ENCODE results near the gene SSX1. TPM values are rescaled to one million over a fixed set of nuclear protein-coding genes. Genes with fewer than 3 reads are reported as not detected.
"Not testable (repeated sequence)": the region's sequence is repeated elsewhere in the genome, so short reads cannot be mapped to it uniquely, and the experiment has no call there.

Gene SSX1
- not detected for polyA plus RNA-seq (2013, experiment 1 of 4)
- polyA plus RNA-seq (2013, experiment 2 of 4): not detected
- polyA plus RNA-seq (2013, experiment 3 of 4): not detected
- polyA plus RNA-seq (2013, experiment 4 of 4): not detected

- H3K9me3 ChIP-seq (ENCODE audit: control insufficient read depth, low read length); H3K4me3 ChIP-seq (ENCODE audit: insufficient read depth, low read depth, low read length); H3K4me1 ChIP-seq (ENCODE audit: control insufficient read depth, insufficient read depth, low read length); H3K36me3 ChIP-seq (ENCODE audit: control insufficient read depth, insufficient read depth, low read length); H3K27ac ChIP-seq (ENCODE audit: insufficient read depth, low read depth, low read length, poor library complexity, severe bottlenecking); H3K27me3 ChIP-seq (ENCODE audit: control insufficient read depth, insufficient read depth, low read length, poor library complexity, severe bottlenecking): not testable (repeated sequence)
- WGBS, 2 experiments: 96 to 97% methylated on average over 9 to 17 of the region's 20 CpGs
Measured at GRCh38 chrX:48255062-48255796, at the start of gene SSX1. SSX1 (plus strand) TSS chrX:48255392; CDS start chrX:48257242, 1,850 bp downstream.

GRCh38 chrX:48214341-48214740, 40.9 kb upstream of the SSX1 start:
- WGBS, 2 experiments: 88 to 93% methylated on average over 3 to 4 of the region's 4 CpGs
- not testable (repeated sequence) for H3K27me3 ChIP-seq (ENCODE audit: control insufficient read depth, insufficient read depth, low read length, poor library complexity, severe bottlenecking); H3K9me3 ChIP-seq (ENCODE audit: control insufficient read depth, low read length); H3K36me3 ChIP-seq (ENCODE audit: control insufficient read depth, insufficient read depth, low read length); H3K4me1 ChIP-seq (ENCODE audit: control insufficient read depth, insufficient read depth, low read length); H3K27ac ChIP-seq (ENCODE audit: insufficient read depth, low read depth, low read length, poor library complexity, severe bottlenecking); H3K4me3 ChIP-seq (ENCODE audit: insufficient read depth, low read depth, low read length)

- H3K27me3 ChIP-seq (ENCODE audit: control insufficient read depth, insufficient read depth, low read length, poor library complexity, severe bottlenecking); H3K27ac ChIP-seq (ENCODE audit: insufficient read depth, low read depth, low read length, poor library complexity, severe bottlenecking); H3K4me1 ChIP-seq (ENCODE audit: control insufficient read depth, insufficient read depth, low read length); H3K4me3 ChIP-seq (ENCODE audit: insufficient read depth, low read depth, low read length); H3K36me3 ChIP-seq (ENCODE audit: control insufficient read depth, insufficient read depth, low read length); H3K9me3 ChIP-seq (ENCODE audit: control insufficient read depth, low read length): not testable (repeated sequence)
- WGBS, 2 experiments: 91 to 94% methylated on average over 3 of the region's 4 CpGs
Measured at GRCh38 chrX:48224196-48224595, 31.0 kb upstream of the SSX1 start.

- H3K9me3 ChIP-seq (ENCODE audit: control insufficient read depth, low read length); H3K4me1 ChIP-seq (ENCODE audit: control insufficient read depth, insufficient read depth, low read length); H3K4me3 ChIP-seq (ENCODE audit: insufficient read depth, low read depth, low read length); H3K36me3 ChIP-seq (ENCODE audit: control insufficient read depth, insufficient read depth, low read length); H3K27ac ChIP-seq (ENCODE audit: insufficient read depth, low read depth, low read length, poor library complexity, severe bottlenecking); H3K27me3 ChIP-seq (ENCODE audit: control insufficient read depth, insufficient read depth, low read length, poor library complexity, severe bottlenecking): not testable (repeated sequence)
- WGBS, 2 experiments: 81 to 100% methylated on average over 2 to 4 of the region's 6 CpGs
Measured at GRCh38 chrX:48252945-48253344, 2.2 kb upstream of the SSX1 start.

GRCh38 chrX:48274365-48274764, 19.2 kb downstream of the SSX1 start:
- H3K4me3 ChIP-seq (ENCODE audit: insufficient read depth, low read depth, low read length); H3K4me1 ChIP-seq (ENCODE audit: control insufficient read depth, insufficient read depth, low read length); H3K9me3 ChIP-seq (ENCODE audit: control insufficient read depth, low read length): not testable (repeated sequence)

GRCh38 chrX:48278958-48279357, 23.8 kb downstream of the SSX1 start:
- Histone ChIP-seq H3K27ac (ENCODE audit: insufficient read depth, low read depth, low read length, poor library complexity, severe bottlenecking) (no peak overlapping the region), H3K4me3 (ENCODE audit: insufficient read depth, low read depth, low read length) (no peak overlapping the region), H3K27me3 (ENCODE audit: control insufficient read depth, insufficient read depth, low read length, poor library complexity, severe bottlenecking) (no peaks in the 10 kb centered on the region), H3K4me1 (ENCODE audit: control insufficient read depth, insufficient read depth, low read length) (no peaks in the 10 kb centered on the region), H3K9me3 (ENCODE audit: control insufficient read depth, low read length) (no peaks in the 10 kb centered on the region), H3K36me3 (ENCODE audit: control insufficient read depth, insufficient read depth, low read length) (no peaks in the 10 kb centered on the region)
- 94 to 96% methylated on average over 9 of the region's 9 CpGs for WGBS, 2 experiments

More at GRCh38 chrX:48274365-48274764, 19.2 kb downstream of the SSX1 start:
- not testable (repeated sequence) for H3K27ac ChIP-seq (ENCODE audit: insufficient read depth, low read depth, low read length, poor library complexity, severe bottlenecking); H3K27me3 ChIP-seq (ENCODE audit: control insufficient read depth, insufficient read depth, low read length, poor library complexity, severe bottlenecking); H3K36me3 ChIP-seq (ENCODE audit: control insufficient read depth, insufficient read depth, low read length)

GRCh38 chrX:48280729-48281128, 25.5 kb downstream of the SSX1 start:
- H3K9me3 ChIP-seq (ENCODE audit: control insufficient read depth, low read length); H3K4me3 ChIP-seq (ENCODE audit: insufficient read depth, low read depth, low read length); H3K27ac ChIP-seq (ENCODE audit: insufficient read depth, low read depth, low read length, poor library complexity, severe bottlenecking); H3K27me3 ChIP-seq (ENCODE audit: control insufficient read depth, insufficient read depth, low read length, poor library complexity, severe bottlenecking); H3K36me3 ChIP-seq (ENCODE audit: control insufficient read depth, insufficient read depth, low read length); H3K4me1 ChIP-seq (ENCODE audit: control insufficient read depth, insufficient read depth, low read length): not testable (repeated sequence)
- 91 to 95% methylated on average over 3 of the region's 3 CpGs for WGBS, 2 experiments

GRCh38 chrX:48306175-48306574, 51.0 kb downstream of the SSX1 start:
- H3K4me1 ChIP-seq (ENCODE audit: control insufficient read depth, insufficient read depth, low read length): no peaks in the 10 kb centered on the region
- H3K27ac ChIP-seq (ENCODE audit: insufficient read depth, low read depth, low read length, poor library complexity, severe bottlenecking): no peak overlapping the region
- 94% methylated on average over 11 of the region's 11 CpGs for WGBS, 2 experiments
- H3K36me3 ChIP-seq (ENCODE audit: control insufficient read depth, insufficient read depth, low read length): no peaks in the 10 kb centered on the region
- H3K9me3 ChIP-seq (ENCODE audit: control insufficient read depth, low read length): no peaks in the 10 kb centered on the region
- H3K4me3 ChIP-seq (ENCODE audit: insufficient read depth, low read depth, low read length): no peak overlapping the region
- no peaks in the 10 kb centered on the region for H3K27me3 ChIP-seq (ENCODE audit: control insufficient read depth, insufficient read depth, low read length, poor library complexity, severe bottlenecking)

- not testable (repeated sequence) for H3K27me3 ChIP-seq (ENCODE audit: control insufficient read depth, insufficient read depth, low read length, poor library complexity, severe bottlenecking); H3K4me3 ChIP-seq (ENCODE audit: insufficient read depth, low read depth, low read length); H3K36me3 ChIP-seq (ENCODE audit: control insufficient read depth, insufficient read depth, low read length); H3K27ac ChIP-seq (ENCODE audit: insufficient read depth, low read depth, low read length, poor library complexity, severe bottlenecking); H3K4me1 ChIP-seq (ENCODE audit: control insufficient read depth, insufficient read depth, low read length); H3K9me3 ChIP-seq (ENCODE audit: control insufficient read depth, low read length)
- WGBS, 2 experiments: 75 to 91% methylated on average over 1 to 2 of the region's 2 CpGs
Measured at GRCh38 chrX:48313996-48314395, 58.8 kb downstream of the SSX1 start.
